Smooth muscle cell (in vitro differentiated cells): ENCODE results near the gene WDR47. TPM values are rescaled to one million over a fixed set of nuclear protein-coding genes. Genes with fewer than 3 reads are reported as not detected.

Experiments
- DNase-seq: peaks from one replicate; lab custom pipeline; 2025; ENCODE audit not compliant: unreplicated experiment; lab: John Stamatoyannopoulos, UW
- H2AFZ ChIP-seq: fragments of 200-600 bp; sonication (generic); 2 replicates; pipeline ENCODE4 v1.6.0; 2016; ENCODE audit warnings: antibody characterized with exemption, low read depth, mild to moderate bottlenecking
- H3F3A ChIP-seq: fragments of 200-600 bp; sonication (generic); 2 replicates; pipeline ENCODE4 v1.6.0; 2017; ENCODE audit warnings: antibody characterized with exemption, low read depth
- H3K27ac ChIP-seq: fragments of 200-600 bp; sonication (generic); 2 replicates; pipeline ENCODE4 v1.5.1; 2016; ENCODE audit warnings: low read depth, mild to moderate bottlenecking
- H3K27me3 ChIP-seq: fragments of 200-600 bp; sonication (generic); 2 replicates; pipeline ENCODE4 v1.6.1; 2016; ENCODE audit warnings: low read depth, mild to moderate bottlenecking
- H3K36me3 ChIP-seq: fragments of 200-600 bp; sonication (generic); 2 replicates; pipeline ENCODE4 v1.5.1; 2016; ENCODE audit warnings: low read depth
- H3K4me1 ChIP-seq: fragments of 200-600 bp; sonication (generic); 2 replicates; pipeline ENCODE4 v1.5.1; 2016; ENCODE audit warnings: low read depth
- H3K4me2 ChIP-seq: fragments of 200-600 bp; sonication (generic); 2 replicates; pipeline ENCODE4 v1.6.0; 2016; ENCODE audit warnings: mild to moderate bottlenecking
- H3K4me3 ChIP-seq: fragments of 200-600 bp; sonication (generic); 2 replicates; pipeline ENCODE4 v1.5.1; 2016; ENCODE audit warnings: mild to moderate bottlenecking
- H3K79me2 ChIP-seq: fragments of 200-600 bp; sonication (generic); 2 replicates; pipeline ENCODE4 v1.6.0; 2016; ENCODE audit warnings: low read depth, mild to moderate bottlenecking
- H3K9ac ChIP-seq: fragments of 200-600 bp; sonication (generic); 2 replicates; pipeline ENCODE4 v1.6.0; 2016; ENCODE audit warnings: low read depth
- H3K9me3 ChIP-seq: fragments of 200-600 bp; sonication (generic); replicated peaks from 2 replicates; pipeline ENCODE4 v1.5.1; 2016; ENCODE audit warnings: low read depth
- H4K20me1 ChIP-seq: fragments of 200-600 bp; sonication (generic); 2 replicates; pipeline ENCODE4 v1.6.0; 2016; ENCODE audit warnings: low read depth
- CTCF ChIP-seq: fragments of 200-600 bp; sonication (generic); IDR thresholded peaks from 2 replicates; pipeline ENCODE4 v1.5.1; 2017; ENCODE audit warnings: borderline replicate concordance, mild to moderate bottlenecking, antibody characterized with exemption; ENCODE audit not compliant: insufficient read depth, poor library complexity, severe bottlenecking
- WGBS: methylation state at CpG from one replicate; pipeline ENCODE4 v1.1.7; 2016; ENCODE audit warnings: low lambda C conversion rate; 5-methylcytosine and 5-hydroxymethylcytosine counted together
- polyA plus RNA-seq: library from polyadenylated mRNA; unstranded; fragments of >200 nt; fragmentation: Nextera tagmentation; extraction: Ambion mirVana; gene quantifications from 2 replicates; pipeline ENCODE4 v1.2.1, GENCODE V29; 2016
- total RNA-seq: library from RNA; depleted of rRNA; stranded (reverse); fragments of >200 nt; gene quantifications from 2 replicates; pipeline ENCODE4 v1.2.3, GENCODE V29; 2014

WDR47 gene
- total and polyA plus RNA-seq, 2 experiments from 2014 or later = 5.8 to 16.0 TPM

DNA sequence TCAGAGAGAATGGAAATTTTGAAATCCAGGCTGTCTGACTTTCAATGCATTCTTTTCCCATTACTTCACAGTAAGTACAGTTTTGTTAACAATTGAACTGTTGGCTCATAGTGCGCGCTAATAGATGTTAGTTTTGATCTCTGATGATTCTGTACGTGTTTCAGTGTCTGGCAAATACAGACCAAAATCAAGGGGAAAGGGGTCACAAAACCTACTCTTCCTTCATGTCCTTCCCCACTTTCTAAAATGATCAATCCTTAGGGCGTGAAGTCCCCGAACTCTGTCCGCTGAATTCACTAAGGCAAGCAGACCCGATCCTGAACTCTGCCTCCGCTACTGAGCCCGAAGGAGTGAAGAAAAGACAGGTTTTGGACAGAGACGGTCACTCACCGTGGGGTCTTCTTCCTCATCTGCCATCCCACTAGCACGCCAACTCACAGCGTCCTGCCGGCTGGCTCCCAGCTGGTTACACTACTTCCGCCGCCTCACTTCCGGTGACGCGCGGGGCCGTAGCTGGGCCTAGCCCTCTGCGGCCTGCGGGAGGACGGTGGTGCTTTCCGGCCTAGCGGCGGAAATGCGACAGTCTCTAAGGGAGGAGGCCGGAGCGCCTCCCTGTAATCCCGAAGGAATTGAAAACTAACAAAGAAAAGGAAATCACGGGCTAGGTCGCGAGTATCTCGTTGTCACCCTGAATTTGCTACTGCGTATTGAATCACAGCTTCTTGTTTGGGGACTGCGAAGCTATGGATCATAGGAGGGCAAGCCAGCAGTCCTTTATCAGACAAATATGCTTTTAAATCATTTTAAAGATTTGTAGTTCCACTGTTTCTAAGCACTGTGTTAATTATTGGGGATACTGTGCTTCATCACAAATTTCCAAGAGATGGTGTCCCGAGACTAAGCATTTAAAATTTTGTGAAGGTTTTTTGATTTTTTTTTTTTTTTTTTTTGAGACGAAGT is 33.9 kb upstream of the WDR47 start, which contains the start of gene TAF13:
TSS of gene TAF13 (minus strand) at position 473 of the 960 bp plus-strand sequence. CDS start at position 417, 56 bp downstream.
- Histone ChIP-seq H4K20me1 (peaks cover 29% of the 10 kb centered on the region), H3K9ac (peak within 1 kb of the TSS; percentile 100), H3K4me1 (peaks cover 8% of the 10 kb centered on the region), H3K9me3 (no peaks in the 10 kb centered on the region), H3K27ac (peak within 1 kb of the TSS; percentile 99), H3K4me3 (peak within 1 kb of the TSS; percentile 90), H3K79me2 (peaks cover 45% of the 10 kb centered on the region), H3K27me3 (no peaks in the 10 kb centered on the region), H3K4me2 (peak within 1 kb of the TSS; percentile 93), H2AFZ (peak within 1 kb of the TSS; percentile 77), H3F3A (no peaks in the 10 kb centered on the region), H3K36me3 (peaks cover 2% of the 10 kb centered on the region)
- peak; percentile 15 for TF ChIP-seq CTCF
- DNase-seq = peak; percentile 73
- 6% methylated on average over 39 of the region's 39 CpGs for WGBS

- Histone ChIP-seq H3K36me3 (peaks cover 22% of the 10 kb centered on the region), H3K4me2 (no peak overlapping the region), H3K4me1 (no peaks in the 10 kb centered on the region), H3K27me3 (no peaks in the 10 kb centered on the region), H3K4me3 (no peak overlapping the region), H3K79me2 (peaks cover 81% of the 10 kb centered on the region), H3F3A (peaks cover 3% of the 10 kb centered on the region), H2AFZ (no peak overlapping the region), H4K20me1 (peaks cover 94% of the 10 kb centered on the region), H3K27ac (no peak overlapping the region), H3K9ac (no peak overlapping the region), H3K9me3 (no peaks in the 10 kb centered on the region)
- DNase-seq = no peak
- TF ChIP-seq CTCF = no peak
- WGBS = 100% methylated on average over 1 of the region's 1 CpG
Observed at GRCh38 chr1:109069294-109069693, 27.4 kb upstream of the WDR47 start.

DNA sequence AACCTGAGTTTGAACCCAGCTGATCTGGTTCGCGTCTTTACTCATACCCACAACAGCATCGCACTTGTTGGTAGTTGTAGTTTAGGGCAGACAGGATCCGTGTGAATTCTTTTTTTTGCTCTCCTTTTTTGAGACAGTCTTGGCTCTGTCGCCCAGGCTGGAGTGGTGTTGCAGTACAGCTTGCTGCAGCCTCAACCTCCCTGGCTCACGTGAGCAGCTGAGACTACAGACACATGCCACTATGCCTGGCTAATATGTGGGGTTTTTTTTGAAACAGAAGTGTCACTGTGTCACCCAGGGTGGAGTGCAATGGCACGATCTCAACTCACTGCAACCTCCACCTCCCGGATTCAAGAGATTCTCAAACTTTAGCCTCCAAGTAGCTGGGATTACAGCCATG is 26.0 kb upstream of the WDR47 start:
- no peak for DNase-seq
- no peaks in the 10 kb centered on the region for H3K4me1 ChIP-seq
- H3K9me3 ChIP-seq = no peaks in the 10 kb centered on the region
- H3K27ac ChIP-seq = no peak overlapping the region
- no peak for TF ChIP-seq CTCF
- H3K9ac ChIP-seq = no peak overlapping the region
- H3K4me3 ChIP-seq = no peak overlapping the region
- peaks cover 90% of the 10 kb centered on the region for H4K20me1 ChIP-seq
- WGBS = 91% methylated on average over 8 of the region's 8 CpGs
- H3K36me3 ChIP-seq = peaks cover 22% of the 10 kb centered on the region
- H2AFZ ChIP-seq = no peak overlapping the region
- H3F3A ChIP-seq = peaks cover 3% of the 10 kb centered on the region
- no peak overlapping the region for H3K4me2 ChIP-seq
- no peaks in the 10 kb centered on the region for H3K27me3 ChIP-seq
- H3K79me2 ChIP-seq = peaks cover 69% of the 10 kb centered on the region
